Smooth muscle cell of the pulmonary artery (primary cell): ENCODE results near the gene SPIN4. TPM values are rescaled to one million over a fixed set of nuclear protein-coding genes. Genes with fewer than 3 reads are reported as not detected.

Experiments used
- total RNA-seq: library from RNA; depleted of rRNA; stranded (reverse); fragments of >200 nt; gene quantifications from 2 replicates; pipeline ENCODE4 v1.2.3, GENCODE V29; 2014

Gene SPIN4
- 1.8 and 4.2 TPM in 2 replicates for total RNA-seq

GRCh38 chrX:63350941-63351616, at the start of gene SPIN4:
Gene SPIN4 (minus strand): TSS chrX:63351332. CDS start chrX:63350819, 513 bp downstream.

